ENCODE results near the gene MYO6.

- no peak for TF ChIP-seq CTCF (conservative IDR thresholded peaks at IDR 0.05 in 1 of 2, IDR thresholded peaks at IDR 0.05 in 1 of 2; ENCODE audit: extremely low read depth in 1 of 2, insufficient read depth in 1 of 2, low read depth in 1 of 2, low read length in 2 of 2)
- no peak for TF ChIP-seq EZH2 (IDR thresholded peaks at IDR 0.05; ENCODE audit: borderline replicate concordance, low read length)
These were observed 219.1 kb downstream of the MYO6 start for GRCh38 chr6:75968143-75968542.

Data from mammary epithelial cell (primary cell).